Chondrocyte (in vitro differentiated cells): Measurements from ENCODE around the gene TMEM219. TPM values are rescaled to one million over a fixed set of nuclear protein-coding genes. Genes with fewer than 3 reads are reported as not detected.

Experiments
- DNase-seq: peaks from one replicate; pipeline ENCODE4 v3.0.0; 2021; ENCODE audit warnings: mixed read lengths, low spot score
- H3K27ac Mint-ChIP-seq: one replicate; pipeline ENCODE4 v1.8.0; 2021; ENCODE audit warnings: mild to moderate bottlenecking, moderate library complexity, mixed read lengths; ENCODE audit not compliant: unreplicated experiment
- H3K27me3 Mint-ChIP-seq: 2 replicates; pipeline ENCODE4 v1.8.0; 2021; ENCODE audit warnings: low read depth, mixed read lengths
- H3K36me3 Mint-ChIP-seq: 2 replicates; pipeline ENCODE4 v1.8.0; 2021; ENCODE audit warnings: low read depth, mixed read lengths
- H3K4me1 Mint-ChIP-seq: 2 replicates; pipeline ENCODE4 v1.8.0; 2021; ENCODE audit warnings: low read depth, mild to moderate bottlenecking, mixed read lengths
- H3K4me3 Mint-ChIP-seq: one replicate; pipeline ENCODE4 v1.8.0; 2021; ENCODE audit warnings: mild to moderate bottlenecking, moderate library complexity, mixed read lengths; ENCODE audit not compliant: unreplicated experiment
- H3K9me3 Mint-ChIP-seq: 2 replicates; pipeline ENCODE4 v1.8.0; 2021; ENCODE audit warnings: low read depth, mixed read lengths
- total RNA-seq: library from RNA; stranded (reverse); gene quantifications from 3 replicates; pipeline ENCODE4 v1.2.1, GENCODE V29; 2021
- TF ChIP-seq, protein P1 (sequence below): fragments of 200-600 bp; sonication (generic); IDR thresholded peaks from 2 replicates; pipeline ENCODE4 v1.5.0; 2021; ENCODE audit warnings: antibody characterized with exemption, mild to moderate bottlenecking, moderate library complexity

The TMEM219 gene
- total RNA-seq, 1 donor from 2014 or later: 122 TPM

DNA sequence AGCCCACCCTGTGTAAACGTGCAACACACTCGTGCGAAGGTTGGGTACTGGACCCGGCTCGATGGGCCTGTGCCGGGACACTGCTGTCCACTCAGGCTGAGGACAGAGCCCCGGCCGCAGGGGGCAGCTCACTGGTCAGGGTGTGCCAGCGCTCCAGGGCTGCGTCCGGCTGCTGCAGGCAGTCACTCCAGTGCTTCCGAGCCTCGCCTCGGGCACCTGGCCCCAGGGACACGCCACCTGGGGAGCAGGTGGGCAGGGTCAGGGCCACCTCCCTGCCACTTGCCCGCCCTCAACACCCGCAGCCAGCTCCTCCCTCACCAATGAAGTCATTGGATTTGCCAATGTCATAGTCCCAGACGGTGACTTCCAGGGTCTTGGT lies 44.2 kb downstream of the TMEM219 start:
- Mint-ChIP-seq H3K9me3 (no peaks in the 10 kb centered on the region), H3K4me3 (no peak overlapping the region), H3K4me1 (peaks cover 4% of the 10 kb centered on the region), H3K36me3 (no peaks in the 10 kb centered on the region), H3K27me3 (peaks cover 11% of the 10 kb centered on the region), H3K27ac (no peak overlapping the region)
- DNase-seq: peak; percentile 90
- TF ChIP-seq, protein P1, sequence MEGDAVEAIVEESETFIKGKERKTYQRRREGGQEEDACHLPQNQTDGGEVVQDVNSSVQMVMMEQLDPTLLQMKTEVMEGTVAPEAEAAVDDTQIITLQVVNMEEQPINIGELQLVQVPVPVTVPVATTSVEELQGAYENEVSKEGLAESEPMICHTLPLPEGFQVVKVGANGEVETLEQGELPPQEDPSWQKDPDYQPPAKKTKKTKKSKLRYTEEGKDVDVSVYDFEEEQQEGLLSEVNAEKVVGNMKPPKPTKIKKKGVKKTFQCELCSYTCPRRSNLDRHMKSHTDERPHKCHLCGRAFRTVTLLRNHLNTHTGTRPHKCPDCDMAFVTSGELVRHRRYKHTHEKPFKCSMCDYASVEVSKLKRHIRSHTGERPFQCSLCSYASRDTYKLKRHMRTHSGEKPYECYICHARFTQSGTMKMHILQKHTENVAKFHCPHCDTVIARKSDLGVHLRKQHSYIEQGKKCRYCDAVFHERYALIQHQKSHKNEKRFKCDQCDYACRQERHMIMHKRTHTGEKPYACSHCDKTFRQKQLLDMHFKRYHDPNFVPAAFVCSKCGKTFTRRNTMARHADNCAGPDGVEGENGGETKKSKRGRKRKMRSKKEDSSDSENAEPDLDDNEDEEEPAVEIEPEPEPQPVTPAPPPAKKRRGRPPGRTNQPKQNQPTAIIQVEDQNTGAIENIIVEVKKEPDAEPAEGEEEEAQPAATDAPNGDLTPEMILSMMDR: no peak

DNA sequence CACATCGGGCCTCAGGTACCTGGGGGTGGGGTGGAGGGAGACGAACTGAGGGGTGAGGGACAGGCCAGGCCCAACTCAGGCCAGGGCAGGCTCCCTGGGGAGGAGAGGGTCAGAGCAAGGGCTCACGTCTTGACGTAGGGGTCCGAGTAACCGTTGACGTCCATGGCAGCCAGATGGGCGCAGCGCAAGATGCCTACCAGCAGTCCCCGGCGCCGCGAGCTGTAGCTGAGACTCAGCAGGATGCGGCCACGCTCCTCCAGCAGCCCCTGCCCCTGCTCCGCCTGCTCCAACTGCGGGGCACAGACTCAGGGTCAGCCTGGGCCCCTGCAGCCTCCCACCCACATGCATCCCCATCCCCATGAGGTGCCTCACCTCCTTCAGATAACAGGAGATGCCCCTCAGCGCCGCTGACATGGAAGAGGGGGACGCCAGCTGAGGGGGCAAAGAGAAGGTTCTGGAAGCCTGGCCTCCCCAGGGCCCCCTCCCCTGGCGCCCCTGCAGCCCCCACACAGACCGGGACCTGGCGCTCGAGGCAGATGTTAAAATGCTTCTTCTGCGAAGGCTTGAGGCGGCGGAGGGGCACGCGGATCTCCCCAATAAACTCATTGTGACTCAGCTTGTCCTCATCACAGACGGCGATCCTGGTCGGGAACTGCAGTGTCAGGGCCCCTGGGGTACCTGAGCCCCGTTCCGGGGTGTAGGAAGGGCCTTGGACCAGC lies 44.9 kb downstream of the TMEM219 start:
- peak; percentile 93 for DNase-seq
- H3K4me3 Mint-ChIP-seq: no peak overlapping the region

DNA sequence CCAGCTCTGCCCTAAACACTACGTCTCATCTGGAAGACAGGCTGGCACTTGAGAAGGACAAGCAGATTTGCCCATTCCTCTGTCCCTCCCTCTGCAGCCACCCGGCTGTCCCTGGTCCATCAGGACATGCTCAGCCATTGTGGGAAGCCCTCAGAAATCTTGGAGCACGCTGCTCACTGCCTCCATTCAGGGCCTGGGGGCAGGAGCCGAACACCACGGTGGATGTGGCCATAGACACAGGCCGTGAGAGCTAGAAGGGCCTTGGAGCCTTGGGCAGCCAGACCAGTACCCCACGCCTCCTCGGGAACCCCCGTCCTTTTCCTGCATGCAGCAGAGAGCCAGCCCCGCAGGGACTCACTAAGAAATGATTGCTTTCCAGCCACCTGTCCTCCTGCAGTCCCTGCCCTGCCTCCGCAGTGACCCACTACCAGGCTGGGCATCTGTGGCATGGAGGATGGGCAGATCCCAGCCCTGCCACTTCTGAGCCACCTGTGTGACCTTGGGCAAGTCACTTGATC lies 45.6 kb downstream of the TMEM219 start:
- no peak for DNase-seq
- Mint-ChIP-seq H3K4me3 (no peak overlapping the region), H3K9me3 (no peaks in the 10 kb centered on the region), H3K27me3 (peaks cover 14% of the 10 kb centered on the region), H3K4me1 (peaks cover 9% of the 10 kb centered on the region), H3K27ac (no peak overlapping the region), H3K36me3 (no peaks in the 10 kb centered on the region)
- TF ChIP-seq, protein P1: no peak

More for the DNA sequence above, 44.9 kb downstream of the TMEM219 start:
- H3K4me1 Mint-ChIP-seq: peaks cover 5% of the 10 kb centered on the region
- TF ChIP-seq, protein P1: no peak
- H3K27ac Mint-ChIP-seq: no peak overlapping the region
- H3K9me3 Mint-ChIP-seq: no peaks in the 10 kb centered on the region
- no peaks in the 10 kb centered on the region for H3K36me3 Mint-ChIP-seq
- peaks cover 11% of the 10 kb centered on the region for H3K27me3 Mint-ChIP-seq

DNA sequence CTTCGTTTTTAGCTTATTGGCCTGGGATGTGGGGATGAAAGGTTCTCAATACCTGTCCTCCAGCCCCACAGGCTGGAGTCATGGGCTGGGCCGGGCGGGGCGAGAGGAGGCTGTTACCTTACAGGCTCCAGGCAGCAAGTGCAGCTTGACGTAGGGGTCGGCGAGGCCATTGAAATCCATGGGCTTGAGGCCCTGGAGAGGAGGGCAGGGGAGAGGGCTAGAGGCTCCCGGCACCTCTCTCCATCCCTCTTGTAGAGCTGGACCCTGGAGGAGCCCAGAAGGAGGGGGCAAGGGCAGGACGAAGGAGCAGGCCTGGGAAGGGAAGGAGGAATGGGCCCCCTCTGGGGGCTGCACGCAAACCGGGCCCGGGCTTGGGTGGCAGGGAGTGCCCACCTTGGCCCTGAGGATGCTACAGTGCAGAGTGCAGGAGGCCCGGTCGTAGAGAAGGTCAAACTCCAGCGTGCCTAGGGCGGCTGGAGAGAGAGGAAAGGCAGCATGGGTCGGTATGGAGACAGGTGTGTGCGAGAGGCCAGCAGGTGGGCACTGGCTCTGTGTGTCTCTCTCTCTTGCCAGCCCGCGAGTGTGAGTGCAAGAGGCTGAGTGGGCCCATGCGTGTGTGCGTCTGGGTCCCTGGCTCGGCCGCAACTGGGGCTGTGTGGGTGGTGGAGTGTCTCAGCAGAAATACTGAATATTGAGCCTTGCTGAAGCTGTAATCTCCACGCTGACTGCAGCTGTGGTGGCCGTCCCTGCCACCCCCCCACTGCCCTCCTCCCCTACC lies 47.4 kb downstream of the TMEM219 start:
- TF ChIP-seq, protein P1: no peak
- Mint-ChIP-seq H3K27me3 (peaks cover 14% of the 10 kb centered on the region), H3K4me3 (no peak overlapping the region), H3K4me1 (peaks cover 9% of the 10 kb centered on the region), H3K9me3 (no peaks in the 10 kb centered on the region), H3K27ac (no peak overlapping the region), H3K36me3 (no peaks in the 10 kb centered on the region)
- DNase-seq: no peak

DNA sequence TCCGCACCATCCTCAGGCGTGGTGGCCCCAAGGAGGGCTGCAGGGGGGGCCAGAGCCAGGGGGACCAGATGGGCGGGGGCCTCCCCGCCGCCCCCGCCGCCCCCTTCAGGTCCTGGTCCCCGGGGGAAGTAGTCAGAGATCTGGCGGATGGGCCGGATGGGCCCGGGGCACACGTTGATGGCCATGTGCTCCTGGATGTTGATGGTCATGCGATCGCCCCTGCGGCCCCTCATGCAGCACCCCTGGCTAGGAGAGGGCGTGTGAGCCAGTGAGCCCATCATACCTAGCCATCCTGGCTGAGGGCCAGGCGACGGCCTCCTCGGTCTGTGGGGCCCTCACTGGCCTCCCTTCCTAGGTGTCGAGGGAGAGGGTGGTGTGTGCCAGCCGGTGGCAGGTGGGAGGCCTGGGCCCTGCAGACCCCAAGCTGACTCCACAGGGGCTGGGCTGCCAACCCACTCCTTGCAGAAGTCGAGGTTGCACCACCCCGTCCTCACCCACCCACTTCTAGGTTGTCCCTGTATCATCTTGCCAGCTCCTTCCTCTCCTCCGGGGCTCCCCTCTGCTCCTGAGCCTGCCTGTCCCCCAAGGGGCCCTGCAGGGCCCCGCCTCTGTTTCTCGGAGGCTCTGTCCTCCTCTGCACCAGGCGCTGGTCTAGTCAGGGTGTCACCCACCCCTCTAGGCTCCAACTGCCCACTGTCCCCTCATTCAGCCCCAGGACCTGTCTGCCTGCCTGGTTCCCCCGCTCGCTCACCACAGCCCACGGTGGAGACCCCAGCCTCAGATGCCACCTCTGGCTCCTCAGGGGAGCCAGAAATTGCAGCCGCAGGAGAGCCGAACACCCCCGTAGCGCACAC lies 48.3 kb downstream of the TMEM219 start:
- peaks cover 9% of the 10 kb centered on the region for H3K4me1 Mint-ChIP-seq
- TF ChIP-seq, protein P1: no peak
- H3K4me3 Mint-ChIP-seq: peak overlapping the region; percentile 57
- peak; percentile 91 for DNase-seq
- no peaks in the 10 kb centered on the region for H3K9me3 Mint-ChIP-seq
- no peak overlapping the region for H3K27ac Mint-ChIP-seq
- H3K27me3 Mint-ChIP-seq: peaks cover 14% of the 10 kb centered on the region
- no peaks in the 10 kb centered on the region for H3K36me3 Mint-ChIP-seq
